A673 (cell line): Measurements from ENCODE around the gene CCDC154. TPM values are rescaled to one million over a fixed set of nuclear protein-coding genes. Genes with fewer than 3 reads are reported as not detected.

Source experiments
- BruUV-seq: library from RNA; stranded (reverse); fragments of 400-500 nt; replicated peaks from 2 replicates; lab custom pipeline; 2021; lab: Mats Ljungman, UMichigan
- CTCF ChIA-PET: fragments of 300-600 bp; sonication (Branson Sonifier 250); formaldehyde crosslinking; loops from one replicate; lab custom pipeline; 2022; ENCODE audit warnings: antibody characterized with exemption; lab: Charles Lee
- POLR2A ChIA-PET: fragments of 300-600 bp; sonication (Branson Sonifier 250); formaldehyde crosslinking; loops from one replicate; lab custom pipeline; 2022; ENCODE audit warnings: antibody characterized with exemption; ENCODE audit not compliant: low non-redundant PET; lab: Charles Lee
- DNase-seq: peaks from one replicate; pipeline ENCODE4 v3.0.0-alpha.2; 2015; ENCODE audit warnings: low spot score
- H3K27ac ChIP-seq: fragments of 200-600 bp; sonication (generic); 2 replicates; pipeline ENCODE4 v1.5.1; 2016; ENCODE audit warnings: mixed run types, low read depth, mild to moderate bottlenecking, mixed read lengths, antibody characterized with exemption, low read length; ENCODE audit not compliant: poor library complexity, severe bottlenecking
- H3K27me3 ChIP-seq: fragments of 200-600 bp; sonication (generic); replicated peaks from 2 replicates; pipeline ENCODE4 v1.6.1; 2017; ENCODE audit warnings: mixed run types, low read depth, mild to moderate bottlenecking, mixed read lengths, antibody characterized with exemption, low read length; ENCODE audit not compliant: insufficient read depth, poor library complexity
- H3K36me3 ChIP-seq: fragments of 200-600 bp; sonication (generic); 2 replicates; pipeline ENCODE4 v1.6.1; 2016; ENCODE audit warnings: mixed run types, mild to moderate bottlenecking, mixed read lengths, antibody characterized with exemption, low read length; ENCODE audit not compliant: insufficient read depth, poor library complexity, severe bottlenecking
- H3K4me1 ChIP-seq: fragments of 200-600 bp; sonication (generic); 2 replicates; pipeline ENCODE4 v1.6.1; 2017; ENCODE audit warnings: mixed run types, mild to moderate bottlenecking, mixed read lengths, antibody characterized with exemption, low read length; ENCODE audit not compliant: insufficient read depth, poor library complexity, severe bottlenecking
- H3K4me3 ChIP-seq: fragments of 200-600 bp; sonication (generic); 2 replicates; pipeline ENCODE4 v1.5.1; 2016; ENCODE audit warnings: low read depth, mixed run types, mild to moderate bottlenecking, mixed read lengths, low read length; ENCODE audit not compliant: poor library complexity, severe bottlenecking
- H3K9me3 ChIP-seq: fragments of 200-600 bp; sonication (generic); 2 replicates; pipeline ENCODE4 v1.6.1; 2016; ENCODE audit warnings: mixed run types, low read depth, mild to moderate bottlenecking, mixed read lengths, antibody characterized with exemption, low read length; ENCODE audit not compliant: poor library complexity, severe bottlenecking
- CTCF ChIP-seq: fragments of 300-800, 200-600 bp; sonication (generic); conservative IDR thresholded peaks from 2 replicates; pipeline ENCODE4 v1.5.1; 2017; ENCODE audit warnings: low read depth, mild to moderate bottlenecking, antibody characterized with exemption, low read length, moderate library complexity, mixed read lengths
- EZH2 ChIP-seq: fragments of 200-600 bp; sonication (generic); IDR thresholded peaks from 2 replicates; pipeline ENCODE4 v1.6.1; 2017; ENCODE audit warnings: borderline replicate concordance, low read depth, mild to moderate bottlenecking, mixed read lengths, antibody characterized with exemption, low read length; ENCODE audit not compliant: poor library complexity, severe bottlenecking
- intact Hi-C: fragments of 100-400 bp; cut with micrococcal nuclease; formaldehyde crosslinking; loops from one replicate; pipeline ENCODE4 v1.10.0; 2022; ENCODE audit not compliant: unreplicated experiment
- total RNA-seq: library from RNA; stranded (reverse); gene quantifications from 2 replicates; pipeline ENCODE4 v1.2.3, GENCODE V29; 2021

Gene CCDC154
- total RNA-seq, 1 experiment from 2014 or later: 1.2 TPM

GRCh38 chr16:1389762-1390161 is 54.6 kb downstream of the CCDC154 start:
- TF ChIP-seq CTCF (no peak), EZH2 (no peak)
- ChIA-PET POLR2A (no interaction called here), CTCF (no interaction called here)

DNA sequence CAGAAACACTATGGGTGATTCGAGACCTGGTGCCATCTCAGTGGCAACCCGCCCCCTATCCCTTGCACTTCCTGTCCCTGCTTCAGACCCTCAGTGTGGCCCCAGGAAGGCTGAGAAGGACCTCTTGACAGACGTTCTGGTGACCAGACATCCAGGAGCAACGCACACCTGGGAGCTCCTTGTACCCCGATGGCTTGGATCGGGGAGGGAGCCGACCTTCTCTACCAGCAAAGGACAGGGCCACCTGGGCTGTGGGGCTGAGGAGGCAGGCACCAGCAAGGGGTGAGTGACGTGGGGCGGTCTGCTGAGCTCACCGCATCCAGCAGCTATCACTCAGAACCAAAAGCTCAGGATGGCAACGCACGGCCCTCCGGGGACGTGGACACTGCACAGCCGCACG is 57.0 kb downstream of the CCDC154 start:
- no peak overlapping the region for H3K27ac ChIP-seq
- no TSS peak for BruUV-seq
- H3K36me3 ChIP-seq: no peaks in the 10 kb centered on the region
- no peaks in the 10 kb centered on the region for H3K4me1 ChIP-seq
- DNase-seq: no peak
- intact Hi-C loops: no loop called here
- POLR2A ChIA-PET: no interaction called here
- TF ChIP-seq CTCF: no peak
- no peak for TF ChIP-seq EZH2
- H3K4me3 ChIP-seq: no peak overlapping the region
- no peaks in the 10 kb centered on the region for H3K27me3 ChIP-seq
- no peaks in the 10 kb centered on the region for H3K9me3 ChIP-seq
- CTCF ChIA-PET: no interaction called here

More at GRCh38 chr16:1389762-1390161, 54.6 kb downstream of the CCDC154 start:
- BruUV-seq: no TSS peak
- Histone ChIP-seq H3K27me3 (no peaks in the 10 kb centered on the region), H3K9me3 (no peaks in the 10 kb centered on the region), H3K27ac (no peak overlapping the region), H3K4me1 (no peaks in the 10 kb centered on the region), H3K4me3 (no peak overlapping the region), H3K36me3 (no peaks in the 10 kb centered on the region)
- no peak for DNase-seq
- intact Hi-C loops: no loop called here

- DNase-seq: no peak
- TF ChIP-seq EZH2 (no peak), CTCF (no peak)
- BruUV-seq: no TSS peak
- ChIA-PET CTCF (no interaction called here), POLR2A (no interaction called here)
- H3K4me1 ChIP-seq: no peaks in the 10 kb centered on the region
- H3K4me3 ChIP-seq: no peak overlapping the region
- H3K9me3 ChIP-seq: no peaks in the 10 kb centered on the region
- no peaks in the 10 kb centered on the region for H3K27me3 ChIP-seq
- intact Hi-C loops: no loop called here
- H3K27ac ChIP-seq: no peak overlapping the region
- H3K36me3 ChIP-seq: no peaks in the 10 kb centered on the region
Observed at GRCh38 chr16:1385232-1385631, 59.1 kb downstream of the CCDC154 start.

Other genes with a start within 250 kb of the CCDC154 start
- gene TPSG1, start 219.3 kb downstream of the CCDC154 start, total RNA-seq: not detected in 2 replicates
- 9.6 and 16.7 TPM in 2 replicates for gene TPSB2, start 214.4 kb downstream of the CCDC154 start, total RNA-seq
- 19.5 and 22.9 TPM in 2 replicates for gene TPSAB1, start 203.9 kb downstream of the CCDC154 start, total RNA-seq
- 1.7 and 2.3 TPM in 2 replicates for gene TPSD1, start 188.5 kb downstream of the CCDC154 start, total RNA-seq
- 348 and 361 TPM in 2 replicates for gene UBE2I, start 134.9 kb downstream of the CCDC154 start, total RNA-seq
- 2.0 and 3.7 TPM in 2 replicates for gene BAIAP3, start 110.9 kb downstream of the CCDC154 start, total RNA-seq
- 55.0 and 57.2 TPM in 2 replicates for gene TSR3, start 92.7 kb downstream of the CCDC154 start, total RNA-seq
- 20.9 and 32.7 TPM in 2 replicates for gene GNPTG, start 92.6 kb downstream of the CCDC154 start, total RNA-seq
- gene UNKL, start 29.9 kb downstream of the CCDC154 start, total RNA-seq: 86.7 and 88.5 TPM in 2 replicates
- gene UQCC4, start 23.8 kb downstream of the CCDC154 start, total RNA-seq: 17.8 and 19.5 TPM in 2 replicates
- not detected in 2 replicates for gene PERCC1, start 13.5 kb downstream of the CCDC154 start, total RNA-seq
- gene CLCN7, start 30.5 kb upstream of the CCDC154 start, total RNA-seq: 82.2 and 89.3 TPM in 2 replicates
- not detected in 2 replicates for gene PTX4, start 44.4 kb upstream of the CCDC154 start, total RNA-seq
- 62.9 and 67.0 TPM in 2 replicates for gene TELO2, start 48.8 kb upstream of the CCDC154 start, total RNA-seq
- not detected in 2 replicates for gene TMEM204, start 89.1 kb upstream of the CCDC154 start, total RNA-seq
- 21.8 and 34.6 TPM in 2 replicates for gene IFT140, start 167.5 kb upstream of the CCDC154 start, total RNA-seq
- 33.0 and 38.4 TPM in 2 replicates for gene CRAMP1, start 167.8 kb upstream of the CCDC154 start, total RNA-seq
- gene JPT2, start 233.7 kb upstream of the CCDC154 start, total RNA-seq: 197 and 200 TPM in 2 replicates